ENCODE results near the gene PRKAG2.

- TF ChIP-seq CTCF (IDR thresholded peaks at IDR 0.05) (peak; percentile 24; the same call in 1 of the 2 replicates), ZFX (IDR thresholded peaks at IDR 0.05; ENCODE audit: borderline replicate concordance) (no peak)
Observed at GRCh38 chr7:151856098-151856497, 20.8 kb downstream of the PRKAG2 start.
